GM19395 (cell line): Measurements from ENCODE around the gene PCDH1.
"Not testable (repeated sequence)": the region's sequence is repeated elsewhere in the genome, so short reads cannot be mapped to it uniquely, and the experiment has no call there.

Source experiments
- ATAC-seq: cut with Tn5 transposase; IDR thresholded peaks from one replicate; pipeline ENCODE4 v1.9.1; 2021; ENCODE audit warnings: mild to moderate bottlenecking, moderate library complexity; ENCODE audit not compliant: unreplicated experiment

PCDH1 gene

DNA sequence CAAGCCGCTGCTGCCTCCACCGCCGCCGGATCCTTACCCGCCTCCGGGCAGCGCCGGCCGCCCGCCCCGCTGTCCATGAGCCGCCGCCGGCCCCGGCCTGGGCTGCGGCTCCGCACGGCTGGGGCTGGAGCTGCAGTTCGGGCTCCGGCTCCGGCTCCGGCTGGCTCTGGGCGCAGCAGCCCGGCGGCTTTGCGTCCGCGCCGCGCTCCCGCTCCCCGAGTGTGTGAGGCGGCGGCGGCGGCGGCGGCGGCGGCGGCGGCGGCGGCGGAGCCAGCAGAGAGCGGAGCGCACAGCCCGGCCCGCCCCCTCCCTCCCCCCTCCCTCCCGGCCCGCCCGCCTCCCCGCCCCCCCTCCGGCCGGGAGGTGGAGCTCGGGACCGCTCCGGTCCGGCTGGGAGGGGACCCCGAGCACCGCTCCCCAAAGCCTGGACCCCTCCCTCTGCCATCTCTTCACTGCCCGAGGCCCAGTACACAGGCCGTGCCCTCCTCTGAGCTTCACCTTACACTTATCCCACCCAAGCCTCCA, at the start of gene PCDH1:
Gene PCDH1, minus strand, starts transcription at position 225 of the 525 bp plus-strand sequence. Its CDS starts 148 bp downstream, at position 77.
- no peak for ATAC-seq

- ATAC-seq: no peak
Observed at GRCh38 chr5:141926434-141926833, 48.2 kb upstream of the PCDH1 start.

DNA sequence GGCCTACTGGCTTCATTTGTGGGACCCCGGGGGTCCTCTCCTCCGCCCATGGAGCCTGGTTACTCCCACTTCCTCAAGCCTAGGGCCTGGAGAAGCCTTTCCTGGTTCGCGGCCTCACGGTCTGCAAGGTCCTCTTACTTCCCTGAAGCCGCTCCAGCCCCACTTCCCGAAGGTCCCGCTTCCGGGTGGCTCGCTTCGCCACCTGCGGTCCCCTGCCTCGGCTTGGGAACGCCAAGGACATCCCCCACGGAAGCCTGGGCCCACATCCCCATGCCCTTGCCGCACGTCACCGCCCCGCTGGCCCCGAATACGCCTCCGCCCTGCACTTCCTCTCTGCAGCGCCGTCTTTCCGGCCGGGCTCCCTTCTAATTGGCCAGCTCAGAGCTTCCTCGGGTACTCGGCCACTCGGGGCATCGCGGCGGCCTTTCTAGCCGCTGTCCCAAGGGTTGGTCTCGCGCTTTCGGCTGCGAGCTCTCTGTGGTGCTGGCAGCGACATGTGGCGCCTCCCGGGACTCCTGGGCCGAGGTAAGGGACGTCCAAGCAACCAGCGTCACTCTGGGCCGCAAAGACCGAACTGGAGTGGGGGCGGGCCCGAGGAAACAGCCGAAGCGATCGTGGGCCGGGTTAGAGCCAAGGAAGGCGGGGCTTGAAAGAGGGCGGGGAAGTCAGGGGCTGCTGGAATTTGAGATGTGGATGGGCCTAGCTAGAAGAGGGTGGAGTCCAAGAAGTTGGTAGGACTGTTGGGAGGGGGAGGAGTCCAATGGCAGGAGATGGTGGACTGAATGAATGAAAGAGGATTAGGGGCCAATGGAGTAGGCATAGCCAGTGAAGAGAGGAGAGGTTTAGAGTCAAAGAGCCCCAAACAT, 45.5 kb upstream of the PCDH1 start, which contains the start of gene DELE1:
Gene DELE1, plus strand, starts transcription at position 424 of the 866 bp plus-strand sequence. Its CDS starts 71 bp downstream, at position 495.
- peak; percentile 98 for ATAC-seq

- not testable (repeated sequence) for ATAC-seq
Observed at GRCh38 chr5:141922827-141923447, 44.7 kb upstream of the PCDH1 start.

- ATAC-seq: no peak
Observed at GRCh38 chr5:141920771-141921170, 42.6 kb upstream of the PCDH1 start.

GRCh38 chr5:141919218-141920119, 41.3 kb upstream of the PCDH1 start:
- no peak for ATAC-seq

DNA sequence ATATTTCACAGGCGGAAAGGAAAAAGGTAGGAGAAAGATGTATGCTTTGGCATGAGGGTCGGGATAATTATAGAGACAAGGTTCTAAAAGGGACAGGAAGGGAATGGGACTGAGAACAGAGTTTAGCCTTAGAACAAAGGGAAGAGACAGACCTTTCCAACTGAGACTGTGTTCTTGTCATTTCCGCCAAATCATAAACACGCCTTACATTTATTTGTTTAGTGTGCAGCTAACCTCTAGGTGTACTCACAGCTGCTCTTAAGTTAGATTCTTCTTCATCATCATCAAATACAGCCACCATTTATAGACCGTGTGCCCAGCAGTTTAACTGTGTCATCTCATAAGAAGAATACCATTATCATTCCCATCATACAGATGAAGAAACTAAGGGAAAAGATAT, 39.5 kb upstream of the PCDH1 start:
- ATAC-seq: no peak

DNA sequence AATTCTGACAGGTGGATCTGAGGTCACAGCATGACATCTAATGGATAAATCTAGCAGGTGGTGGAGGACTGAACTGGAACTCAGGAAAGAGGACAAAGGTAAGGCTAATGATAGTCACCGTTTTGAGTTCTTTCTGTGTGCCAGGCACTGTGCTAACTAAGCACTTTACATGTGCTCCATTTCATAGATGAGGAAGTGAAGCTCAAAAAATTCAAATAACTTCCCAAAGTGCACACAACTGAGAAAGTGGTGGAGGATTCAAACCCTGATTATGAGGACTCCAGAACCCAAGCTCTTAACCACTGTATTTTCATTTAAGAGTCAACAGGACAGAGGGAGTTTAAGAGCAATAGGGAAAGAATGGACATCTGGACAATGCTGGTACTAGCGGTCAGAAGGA, 38.3 kb upstream of the PCDH1 start:
- peak; percentile 57 for ATAC-seq

DNA sequence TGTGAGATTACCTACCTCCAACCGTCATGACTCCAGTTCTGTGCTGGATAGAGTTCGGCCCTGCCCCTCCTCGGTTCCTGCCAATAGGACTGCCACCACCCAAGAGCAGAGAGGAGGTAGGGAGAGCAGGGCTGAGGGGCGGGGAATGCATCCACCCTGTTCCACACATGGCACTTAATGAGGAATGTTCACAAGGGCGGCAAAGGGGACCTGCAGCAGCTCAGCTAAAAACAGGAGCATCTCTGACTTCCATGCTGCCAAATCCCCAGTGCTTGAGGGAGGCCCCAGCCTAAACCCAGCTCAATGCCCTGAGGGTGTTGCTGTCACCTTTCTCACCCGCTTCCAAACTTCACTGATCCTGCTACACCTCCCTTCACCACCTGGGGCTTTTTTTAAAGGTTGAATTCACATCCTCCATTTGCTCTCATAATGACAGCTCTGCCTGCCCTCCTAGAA, 37.7 kb upstream of the PCDH1 start:
- no peak for ATAC-seq

GRCh38 chr5:141914797-141915196, 36.6 kb upstream of the PCDH1 start:
- no peak for ATAC-seq

DNA sequence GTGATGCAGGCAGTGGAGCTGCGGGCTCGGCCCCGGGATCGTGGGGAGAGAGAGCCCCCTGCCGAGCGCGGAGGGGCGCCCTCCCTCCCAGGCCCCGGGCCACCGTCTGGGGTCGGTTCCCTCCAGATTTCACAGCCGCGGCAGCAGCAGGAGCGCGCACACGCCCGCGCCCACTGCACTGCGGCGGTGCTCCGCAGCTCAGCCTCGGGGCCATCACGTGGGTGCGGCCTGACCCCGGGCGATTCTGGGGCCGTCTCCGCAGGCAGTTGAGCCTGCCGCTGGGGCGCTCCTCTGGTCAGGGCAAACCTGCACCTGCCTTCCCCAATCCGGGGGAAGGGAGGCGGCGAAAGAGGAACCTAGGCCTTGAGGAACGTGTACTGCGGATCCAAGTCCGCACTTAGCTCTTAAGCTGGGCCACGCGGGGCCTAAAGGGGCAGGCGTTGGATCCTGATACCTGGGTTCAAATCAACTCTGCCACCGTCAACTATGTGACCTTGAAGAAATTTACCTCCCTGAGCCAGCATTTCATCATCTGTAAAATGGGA, 36.1 kb upstream of the PCDH1 start:
- ATAC-seq: peak; percentile 59

DNA sequence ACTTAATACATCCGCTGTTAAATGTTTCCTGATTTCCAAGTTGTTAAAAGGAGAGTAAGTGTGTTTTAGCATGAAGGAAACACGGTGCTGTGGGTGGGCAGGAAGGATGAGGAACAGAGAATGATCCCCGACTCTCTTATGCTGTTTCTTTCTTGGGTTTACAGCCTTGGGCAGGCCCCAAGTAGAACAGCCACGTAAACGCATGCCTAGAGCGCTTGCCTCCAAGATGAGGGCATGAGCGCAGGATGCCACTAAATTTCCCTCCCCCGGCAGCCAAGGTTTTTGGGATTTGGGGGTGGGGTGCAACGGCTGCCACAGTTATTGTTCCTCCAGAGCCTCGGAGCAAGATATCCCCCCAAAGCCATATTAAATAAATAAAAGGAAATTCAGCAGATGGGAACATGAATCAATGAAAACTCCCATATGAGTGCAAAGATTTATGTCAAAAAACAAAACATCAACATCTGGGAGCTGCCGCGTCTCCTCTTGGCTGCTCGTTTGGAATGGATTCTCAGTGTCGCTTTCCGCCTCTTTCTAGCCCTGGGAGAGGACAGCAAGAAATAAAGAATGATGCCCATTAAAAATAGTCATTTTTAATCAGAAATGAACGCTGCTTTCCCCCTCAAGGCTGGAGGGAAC, 35.5 kb upstream of the PCDH1 start:
- no peak for ATAC-seq

GRCh38 chr5:141910271-141910673, 32.1 kb upstream of the PCDH1 start:
- ATAC-seq: no peak

DNA sequence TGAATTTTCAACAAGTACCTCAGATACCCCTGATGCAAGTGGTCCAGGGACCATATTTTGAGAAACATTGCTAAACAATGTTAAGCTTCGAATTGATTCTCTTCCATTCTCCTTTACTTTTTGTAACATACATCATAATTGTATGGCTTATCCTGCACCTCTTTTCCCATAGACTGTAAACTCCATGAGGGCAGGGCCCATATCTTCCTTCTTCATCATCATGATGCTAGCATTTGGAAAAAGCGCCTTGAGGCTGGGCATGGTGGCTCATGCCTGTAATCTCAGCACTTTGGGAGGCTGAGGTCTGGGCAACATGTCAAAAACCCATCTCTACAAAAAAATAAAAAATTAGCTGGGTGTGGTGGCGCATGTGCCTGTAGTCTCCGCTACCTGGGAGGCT, 31.0 kb upstream of the PCDH1 start:
- ATAC-seq: no peak

- no peak for ATAC-seq
Observed at GRCh38 chr5:141908796-141909195, 30.6 kb upstream of the PCDH1 start.

DNA sequence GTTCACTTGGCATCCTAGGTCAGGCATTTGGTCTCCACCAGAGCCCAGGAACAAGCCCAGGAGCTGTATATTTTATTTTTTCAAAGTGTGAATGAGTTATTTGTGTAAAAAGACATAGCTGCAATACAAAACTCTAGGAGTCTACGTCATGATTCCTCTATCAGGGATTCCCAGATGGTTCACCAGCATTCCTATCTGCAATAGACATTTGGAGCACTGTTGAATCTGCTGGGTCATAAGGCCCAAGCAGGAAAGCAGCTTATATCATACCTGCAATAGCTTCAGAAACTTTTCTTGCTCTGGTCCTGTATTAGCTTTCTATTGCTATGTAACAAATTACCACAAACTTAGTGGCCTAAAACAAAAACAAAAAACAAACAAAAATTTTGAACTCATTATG, 28.8 kb upstream of the PCDH1 start:
- no peak for ATAC-seq

GRCh38 chr5:141906517-141906916, 28.3 kb upstream of the PCDH1 start:
- ATAC-seq: no peak

DNA sequence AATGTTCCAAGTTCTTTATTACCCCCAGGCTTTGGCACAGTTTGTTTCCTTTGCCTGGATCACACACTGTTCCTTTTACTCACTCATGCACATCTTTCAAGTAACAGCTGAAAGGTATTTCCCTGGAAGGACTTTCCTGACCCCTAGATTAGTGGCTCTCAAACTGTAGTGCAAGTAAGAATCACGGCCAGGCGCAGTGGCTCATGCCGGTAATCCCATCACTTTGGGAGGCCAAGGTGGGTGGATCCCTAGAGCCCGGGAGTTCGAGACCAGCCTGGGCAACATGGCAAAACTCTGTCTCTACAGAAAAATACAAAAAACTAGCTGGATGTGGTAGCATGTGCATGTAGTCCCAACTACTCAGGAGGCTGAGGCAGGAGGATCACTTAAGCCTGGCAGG, 26.3 kb upstream of the PCDH1 start:
- ATAC-seq: no peak

- ATAC-seq: no peak
Observed at GRCh38 chr5:141903261-141903660, 25.1 kb upstream of the PCDH1 start.
